ENCODE data around the gene NCKAP5. TPM values are rescaled to one million over a fixed set of nuclear protein-coding genes. Genes with fewer than 3 reads are reported as not detected.

NCKAP5 gene
- total and polyA plus RNA-seq, 9 of the 15 experiments (the other 6 are each of a cell fraction or from before 2014, with no cell fraction given): not detected

DNA sequence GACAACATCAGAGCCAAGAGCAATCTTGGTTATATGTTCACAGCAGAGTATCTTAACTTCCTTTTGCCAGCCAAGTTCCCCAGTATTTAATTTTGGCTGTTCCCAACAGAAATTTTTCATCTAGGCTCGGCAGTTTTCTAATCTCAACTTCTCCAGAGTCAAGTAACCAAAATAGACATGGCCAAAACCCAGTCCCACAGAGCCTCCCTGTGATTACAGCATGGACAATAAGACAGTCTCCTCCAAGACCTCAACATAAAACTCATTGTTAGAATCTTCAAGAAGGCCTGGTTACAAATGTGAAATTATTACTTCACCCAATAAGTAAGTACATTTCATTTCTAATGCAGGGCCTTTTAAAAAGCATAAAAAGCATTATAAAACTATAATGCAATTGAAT is 445.7 kb downstream of the NCKAP5 start:
- in situ Hi-C loops (cut with MboI) (no loop called here), intact Hi-C loops (cut with micrococcal nuclease) (no loop called here)
- no peak for FAIRE-seq
- H3K9me3 ChIP-seq (replicated peaks; ENCODE audit: control insufficient read depth, insufficient read depth, low read depth, low read length): no peaks in the 10 kb centered on the region
- ChIA-PET CTCF (ENCODE audit: low intra/inter-chr PET ratio) (no interaction called here), POLR2A (no interaction called here)
- no peaks in the 10 kb centered on the region for H3K27me3 ChIP-seq (ENCODE audit: control insufficient read depth in 2 of 2, insufficient read depth in 2 of 2, low read length in 2 of 2)
- no peaks in the 10 kb centered on the region for H4K20me1 ChIP-seq (replicated peaks; ENCODE audit: control insufficient read depth, insufficient read depth, low read length)
- no peak overlapping the region for H3K4me3 ChIP-seq
- H3K4me2 ChIP-seq (ENCODE audit: insufficient read depth, low read length): no peak overlapping the region
- TF ChIP-seq ZNF124 (CRISPR knock-in tag; IDR thresholded peaks at IDR 0.05): no peak
- TF ChIP-seq ZNF280B (CRISPR knock-in tag; IDR thresholded peaks at IDR 0.05): no peak
- TF ChIP-seq, protein P1, sequence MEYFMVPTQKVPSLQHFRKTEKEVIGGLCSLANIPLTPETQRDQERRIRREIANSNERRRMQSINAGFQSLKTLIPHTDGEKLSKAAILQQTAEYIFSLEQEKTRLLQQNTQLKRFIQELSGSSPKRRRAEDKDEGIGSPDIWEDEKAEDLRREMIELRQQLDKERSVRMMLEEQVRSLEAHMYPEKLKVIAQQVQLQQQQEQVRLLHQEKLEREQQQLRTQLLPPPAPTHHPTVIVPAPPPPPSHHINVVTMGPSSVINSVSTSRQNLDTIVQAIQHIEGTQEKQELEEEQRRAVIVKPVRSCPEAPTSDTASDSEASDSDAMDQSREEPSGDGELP (CRISPR knock-in tag; IDR thresholded peaks at IDR 0.05; ENCODE audit: borderline replicate concordance): no peak
- TF ChIP-seq ZNF589 (CRISPR knock-in tag; IDR thresholded peaks at IDR 0.05; ENCODE audit: low read depth): no peak
- TF ChIP-seq ZNF274 (IDR thresholded peaks at IDR 0.05; ENCODE audit: borderline replicate concordance, low read depth, low read length): no peak
- TF ChIP-seq PATZ1 (CRISPR knock-in tag; IDR thresholded peaks at IDR 0.05; ENCODE audit: borderline replicate concordance): no peak
- no peak for TF ChIP-seq BRCA1 (IDR thresholded peaks at IDR 0.05)
- no peak for TF ChIP-seq BRCA1 (CRISPR knock-in tag; IDR thresholded peaks at IDR 0.05)
- TF ChIP-seq IFI16 (CRISPR knock-in tag; IDR thresholded peaks at IDR 0.05): no peak
- TF ChIP-seq ZNF717 (CRISPR knock-in tag; IDR thresholded peaks at IDR 0.05): no peak
- no peak for TF ChIP-seq CCNT2 (IDR thresholded peaks at IDR 0.05; ENCODE audit: borderline replicate concordance, extremely low read depth, insufficient read length, low read depth, low read length)
- TF ChIP-seq ZBTB17 (CRISPR knock-in tag; IDR thresholded peaks at IDR 0.05): no peak
- no peak for TF ChIP-seq RBFOX2 (IDR thresholded peaks at IDR 0.05; ENCODE audit: low read depth, low read length)
- no peak for TF ChIP-seq EZH2 (IDR thresholded peaks at IDR 0.05; ENCODE audit: borderline replicate concordance, low read depth, low read length)
- TF ChIP-seq STAT5A (IDR thresholded peaks at IDR 0.05; ENCODE audit: borderline replicate concordance, low read length): no peak
- no peak for TF ChIP-seq PCBP2 (IDR thresholded peaks at IDR 0.05; ENCODE audit: low read depth, low read length, poor library complexity, severe bottlenecking)
- TF ChIP-seq NUFIP1 (IDR thresholded peaks at IDR 0.05; ENCODE audit: partially characterized antibody): no peak
- no peaks in the 10 kb centered on the region for H3K4me1 ChIP-seq (replicated peaks in 1 of 2; ENCODE audit: control insufficient read depth in 2 of 2, insufficient read depth in 2 of 2, low read length in 2 of 2)
- no peaks in the 10 kb centered on the region for H3K36me3 ChIP-seq (ENCODE audit: control insufficient read depth, insufficient read depth, low read length)
- H3K79me2 ChIP-seq (ENCODE audit: control insufficient read depth, insufficient read depth, low read length): no peaks in the 10 kb centered on the region
- ATAC-seq: no peak
- no TSS peak for BruUV-seq (replicated peaks)
- H3K27ac ChIP-seq (ENCODE audit: extremely low read depth, low read depth, low read length): no peak overlapping the region
- DNase-seq (ENCODE audit: extremely low read depth in 1 of 4, low spot score in 3 of 4): no peak
- no peak overlapping the region for H2AFZ ChIP-seq (ENCODE audit: low read depth, low read length)
- no peak overlapping the region for H3K9ac ChIP-seq (ENCODE audit: insufficient read depth in 1 of 2, low read depth in 2 of 2, low read length in 2 of 2)
- no peaks in the 10 kb centered on the region for H3K9me1 ChIP-seq (ENCODE audit: control insufficient read depth, insufficient read depth, low read length)
- WGBS (ENCODE audit: insufficient coverage, low coverage, missing lambda C conversion rate): 0% methylated on average over 1 of the region's 1 CpG

Measured in K562 (cell line).